Ovary (tissue), 3 donors: ENCODE results near the gene MGAT5B.

ENCODE experiments used
- CTCF ChIP-seq, 3 donors: fragments of 450-650 bp in 2 of 3; fragments of 200-600 bp in 1 of 3; IDR thresholded peaks; one replicate each; pipeline versions ENCODE4 v1.5.1 to v1.8.0; 2016 to 2022; ENCODE audit warnings: antibody characterized with exemption in 3 of 3, mild to moderate bottlenecking in 1 of 3
- EP300 ChIP-seq: sonication (generic); formaldehyde crosslinking; IDR thresholded peaks from one replicate; pipeline ENCODE4 v1.6.1; 2017; ENCODE audit warnings: antibody characterized with exemption
- POLR2A ChIP-seq: fragments of 450-650 bp; IDR thresholded peaks from one replicate; pipeline ENCODE4 v1.6.1; 2017; ENCODE audit warnings: antibody characterized with exemption, mild to moderate bottlenecking, moderate library complexity
- donor health status: DM: no; HTN: no; CAD: no.

DNA sequence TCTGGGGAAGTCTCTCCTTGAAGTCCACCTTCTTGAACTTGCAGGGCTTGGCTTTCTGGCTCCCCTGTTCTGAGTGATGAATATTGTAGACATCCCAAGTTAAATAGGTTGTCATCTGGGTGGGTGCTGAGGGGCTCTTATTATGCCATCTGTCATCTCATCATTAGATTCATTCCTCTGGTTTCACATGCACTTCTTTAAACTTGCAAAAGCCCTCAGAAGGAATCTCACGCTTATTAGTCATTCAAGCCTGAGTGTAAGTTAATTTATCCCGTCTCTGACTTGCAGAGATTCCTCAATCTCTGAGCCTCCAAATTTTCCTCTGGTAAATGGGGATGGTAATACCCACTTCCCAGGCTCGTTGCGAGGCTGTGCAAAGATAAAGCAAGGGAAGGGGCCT is 5.7 kb downstream of the MGAT5B start:
- no peak for TF ChIP-seq CTCF (IDR thresholded peaks at IDR 0.05)
- no peak for TF ChIP-seq POLR2A
- no peak for TF ChIP-seq EP300
